ENCODE data around the gene APCS.

Gene APCS

DNA sequence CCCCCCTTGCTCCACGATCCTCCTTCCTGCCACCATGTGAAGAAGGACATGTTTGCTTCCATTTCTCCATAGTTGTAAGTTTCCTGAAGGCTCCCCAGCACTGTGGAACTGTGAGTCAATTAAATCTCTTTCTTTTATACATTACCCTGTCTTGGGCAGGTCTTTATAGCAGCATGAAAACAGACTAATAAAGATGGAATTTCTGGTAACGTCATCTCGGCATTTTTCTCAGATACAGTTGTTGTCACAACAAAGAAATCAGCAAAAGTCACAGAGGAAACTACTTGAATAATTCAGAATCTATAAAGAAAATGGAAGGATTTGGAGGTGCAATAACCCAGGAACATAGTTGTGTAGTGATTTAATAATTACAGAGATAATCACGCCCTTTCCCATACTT is 4.4 kb downstream of the APCS start:
- no peaks in the 10 kb centered on the region for H4K20me1 ChIP-seq (ENCODE audit: insufficient read depth, low read length)
- H3K79me2 ChIP-seq (ENCODE audit: insufficient read depth, low read length), result no peaks in the 10 kb centered on the region
- no peaks in the 10 kb centered on the region for H3K9me3 ChIP-seq (ENCODE audit: insufficient read depth, low read length, severe bottlenecking)
- DNase-seq, result no peak
- no peak overlapping the region for H2AFZ ChIP-seq (ENCODE audit: low read depth, low read length)
- no peak overlapping the region for H3K4me2 ChIP-seq (ENCODE audit: insufficient read depth, low read length)
- no peak for ATAC-seq (ENCODE audit: insufficient read depth, low read depth)
- no peak for TF ChIP-seq EZH2 (IDR thresholded peaks at IDR 0.05; ENCODE audit: borderline replicate concordance, low read depth, low read length, severe bottlenecking)
- TF ChIP-seq, protein P1, sequence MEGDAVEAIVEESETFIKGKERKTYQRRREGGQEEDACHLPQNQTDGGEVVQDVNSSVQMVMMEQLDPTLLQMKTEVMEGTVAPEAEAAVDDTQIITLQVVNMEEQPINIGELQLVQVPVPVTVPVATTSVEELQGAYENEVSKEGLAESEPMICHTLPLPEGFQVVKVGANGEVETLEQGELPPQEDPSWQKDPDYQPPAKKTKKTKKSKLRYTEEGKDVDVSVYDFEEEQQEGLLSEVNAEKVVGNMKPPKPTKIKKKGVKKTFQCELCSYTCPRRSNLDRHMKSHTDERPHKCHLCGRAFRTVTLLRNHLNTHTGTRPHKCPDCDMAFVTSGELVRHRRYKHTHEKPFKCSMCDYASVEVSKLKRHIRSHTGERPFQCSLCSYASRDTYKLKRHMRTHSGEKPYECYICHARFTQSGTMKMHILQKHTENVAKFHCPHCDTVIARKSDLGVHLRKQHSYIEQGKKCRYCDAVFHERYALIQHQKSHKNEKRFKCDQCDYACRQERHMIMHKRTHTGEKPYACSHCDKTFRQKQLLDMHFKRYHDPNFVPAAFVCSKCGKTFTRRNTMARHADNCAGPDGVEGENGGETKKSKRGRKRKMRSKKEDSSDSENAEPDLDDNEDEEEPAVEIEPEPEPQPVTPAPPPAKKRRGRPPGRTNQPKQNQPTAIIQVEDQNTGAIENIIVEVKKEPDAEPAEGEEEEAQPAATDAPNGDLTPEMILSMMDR (IDR thresholded peaks at IDR 0.05; ENCODE audit: borderline replicate concordance, extremely low read depth, low read length, poor library complexity, severe bottlenecking), result no peak
- H3K9ac ChIP-seq (ENCODE audit: low read depth, low read length), result no peak overlapping the region
- no peaks in the 10 kb centered on the region for H3K4me1 ChIP-seq (ENCODE audit: insufficient read depth, low read length)
- H3K27ac ChIP-seq (ENCODE audit: low read length), result no peak overlapping the region
- H3K27me3 ChIP-seq (ENCODE audit: insufficient read depth, low read length, poor library complexity), result peaks cover 6% of the 10 kb centered on the region
- no peak overlapping the region for H3K4me3 ChIP-seq (ENCODE audit: low read depth in 1 of 2, low read length in 2 of 2)
- H3K36me3 ChIP-seq (ENCODE audit: insufficient read depth, low read length), result no peaks in the 10 kb centered on the region

- Histone ChIP-seq H3K4me1 (ENCODE audit: insufficient read depth, low read length) (no peaks in the 10 kb centered on the region), H3K27ac (ENCODE audit: low read length) (no peak overlapping the region)
- TF ChIP-seq EZH2 (IDR thresholded peaks at IDR 0.05; ENCODE audit: borderline replicate concordance, low read depth, low read length, severe bottlenecking), result no peak
- TF ChIP-seq, protein P1 (IDR thresholded peaks at IDR 0.05; ENCODE audit: borderline replicate concordance, extremely low read depth, low read length, poor library complexity, severe bottlenecking), result no peak
Observed at GRCh38 chr1:159594625-159595405, 7.2 kb downstream of the APCS start.

DNA sequence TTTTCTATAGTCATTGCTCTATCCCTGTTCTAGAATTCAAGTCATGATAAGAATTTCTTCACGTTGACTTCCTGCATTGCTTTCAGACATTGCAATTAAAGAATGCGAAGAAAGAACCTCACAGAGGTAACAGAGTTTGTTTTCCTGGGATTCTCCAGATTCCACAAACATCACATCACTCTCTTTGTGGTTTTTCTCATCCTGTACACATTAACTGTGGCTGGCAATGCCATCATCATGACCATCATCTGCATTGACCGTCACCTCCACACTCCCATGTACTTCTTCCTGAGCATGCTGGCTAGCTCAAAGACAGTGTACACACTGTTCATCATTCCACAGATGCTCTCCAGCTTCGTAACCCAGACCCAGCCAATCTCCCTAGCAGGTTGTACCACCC is 10.6 kb downstream of the APCS start:
- Histone ChIP-seq H2AFZ (ENCODE audit: low read depth, low read length) (no peak overlapping the region), H3K36me3 (ENCODE audit: insufficient read depth, low read length) (no peaks in the 10 kb centered on the region), H3K4me1 (ENCODE audit: insufficient read depth, low read length) (no peaks in the 10 kb centered on the region), H3K9ac (ENCODE audit: low read depth, low read length) (no peak overlapping the region), H3K9me3 (ENCODE audit: insufficient read depth, low read length, severe bottlenecking) (no peaks in the 10 kb centered on the region), H3K4me3 (ENCODE audit: low read depth in 1 of 2, low read length in 2 of 2) (no peak overlapping the region), H3K4me2 (ENCODE audit: insufficient read depth, low read length) (no peak overlapping the region), H4K20me1 (ENCODE audit: insufficient read depth, low read length) (no peaks in the 10 kb centered on the region), H3K27me3 (ENCODE audit: insufficient read depth, low read length, poor library complexity) (peaks cover 6% of the 10 kb centered on the region), H3K79me2 (ENCODE audit: insufficient read depth, low read length) (no peaks in the 10 kb centered on the region), H3K27ac (ENCODE audit: low read length) (no peak overlapping the region)
- ATAC-seq (ENCODE audit: insufficient read depth, low read depth), result no peak
- no peak for TF ChIP-seq EZH2 (IDR thresholded peaks at IDR 0.05; ENCODE audit: borderline replicate concordance, low read depth, low read length, severe bottlenecking)
- TF ChIP-seq, protein P1 (IDR thresholded peaks at IDR 0.05; ENCODE audit: borderline replicate concordance, extremely low read depth, low read length, poor library complexity, severe bottlenecking), result no peak
- no peak for DNase-seq

More at GRCh38 chr1:159594625-159595405, 7.2 kb downstream of the APCS start:
- DNase-seq, result no peak
- H3K4me2 ChIP-seq (ENCODE audit: insufficient read depth, low read length), result no peak overlapping the region
- no peak overlapping the region for H3K4me3 ChIP-seq (ENCODE audit: low read depth in 1 of 2, low read length in 2 of 2)
- no peak overlapping the region for H2AFZ ChIP-seq (ENCODE audit: low read depth, low read length)
- peaks cover 6% of the 10 kb centered on the region for H3K27me3 ChIP-seq (ENCODE audit: insufficient read depth, low read length, poor library complexity)
- ATAC-seq (ENCODE audit: insufficient read depth, low read depth), result no peak
- no peak overlapping the region for H3K9ac ChIP-seq (ENCODE audit: low read depth, low read length)
- H3K79me2 ChIP-seq (ENCODE audit: insufficient read depth, low read length), result no peaks in the 10 kb centered on the region
- H3K9me3 ChIP-seq (ENCODE audit: insufficient read depth, low read length, severe bottlenecking), result no peaks in the 10 kb centered on the region
- no peaks in the 10 kb centered on the region for H4K20me1 ChIP-seq (ENCODE audit: insufficient read depth, low read length)
- no peaks in the 10 kb centered on the region for H3K36me3 ChIP-seq (ENCODE audit: insufficient read depth, low read length)

Data from DND-41 (cell line).